HEK293 (cell line): ENCODE measurements around the gene PIK3IP1.

Source experiments
- CTCF ChIA-PET: fragments of 350-600 bp; formaldehyde crosslinking; extraction: SDS; loops from one replicate; lab custom pipeline; 2021; ENCODE audit warnings: antibody characterized with exemption; lab: Yijun Ruan, JAX
- POLR2A ChIA-PET: fragments of 300-600 bp; formaldehyde crosslinking; extraction: SDS; loops from one replicate; lab custom pipeline; 2020; ENCODE audit warnings: antibody characterized with exemption, inconsistent platforms; lab: Yijun Ruan, JAX
- H3K27ac ChIP-seq: fragments of 200-500 bp; sonication (Bioruptor generic); 2 replicates; pipeline ENCODE4 v1.5.1; 2014; ENCODE audit warnings: low read depth, low read length, control low read depth, inconsistent platforms; ENCODE audit errors: extremely low read depth
- H3K36me3 ChIP-seq, 2 experiments: fragments of 200-500 bp in 1 of 2; sonication (Bioruptor generic) in 1 of 2; 1 replicate in 1 of 2; 2 replicates in 1 of 2; pipeline ENCODE4 v1.5.1; 2014 to 2017; ENCODE audit warnings: inconsistent platforms in 2 of 2, low read length in 2 of 2; ENCODE audit not compliant: control insufficient read depth in 2 of 2, insufficient read depth in 1 of 2
- H3K4me1 ChIP-seq: fragments of 200-500 bp; sonication (Bioruptor generic); 2 replicates; pipeline ENCODE4 v1.5.1; 2014; ENCODE audit warnings: mild to moderate bottlenecking, low read length, inconsistent platforms; ENCODE audit not compliant: control insufficient read depth, insufficient read depth
- H3K4me3 ChIP-seq: 2 replicates; pipeline ENCODE4 v1.5.1; 2011; ENCODE audit warnings: low read depth, mild to moderate bottlenecking, control low read depth, low read length, moderate library complexity
- H3K9me3 ChIP-seq: fragments of 200-500 bp; sonication (Bioruptor generic); 2 replicates; pipeline ENCODE4 v1.5.1; 2014; ENCODE audit warnings: low read depth, low read length, inconsistent platforms; ENCODE audit not compliant: control insufficient read depth, insufficient read depth
- BCL11B ChIP-seq: fragments of 450-650 bp; formaldehyde crosslinking; IDR thresholded peaks from 2 replicates; pipeline ENCODE4 v1.5.1; 2016; ENCODE audit warnings: low read depth, missing biosample characterization, missing genetic modification characterization
- GLIS1 ChIP-seq: fragments of 450-650 bp; formaldehyde crosslinking; IDR thresholded peaks from 2 replicates; pipeline ENCODE4 v1.5.1; 2016; ENCODE audit warnings: missing biosample characterization, missing genetic modification characterization
- GLIS2 ChIP-seq: fragments of 450-650 bp; formaldehyde crosslinking; IDR thresholded peaks from 2 replicates; pipeline ENCODE4 v1.5.1; 2016; ENCODE audit warnings: missing biosample characterization, missing genetic modification characterization
- KLF8 ChIP-seq: fragments of 450-650 bp; formaldehyde crosslinking; IDR thresholded peaks from 2 replicates; pipeline ENCODE4 v1.5.1; 2016; ENCODE audit warnings: missing biosample characterization, missing genetic modification characterization
- MZF1 ChIP-seq: fragments of 450-650 bp; formaldehyde crosslinking; IDR thresholded peaks from 2 replicates; pipeline ENCODE4 v1.5.1; 2017; ENCODE audit warnings: missing biosample characterization, missing genetic modification characterization, borderline replicate concordance
- RBAK ChIP-seq: fragments of 450-650 bp; formaldehyde crosslinking; IDR thresholded peaks from 2 replicates; pipeline ENCODE4 v1.5.1; 2016; ENCODE audit warnings: missing biosample characterization, missing genetic modification characterization
- WT1 ChIP-seq: fragments of 450-650 bp; formaldehyde crosslinking; IDR thresholded peaks from 2 replicates; pipeline ENCODE4 v1.5.1; 2016; ENCODE audit warnings: missing biosample characterization, missing genetic modification characterization
- ZFP37 ChIP-seq: fragments of 450-650 bp; formaldehyde crosslinking; IDR thresholded peaks from 2 replicates; pipeline ENCODE4 v1.5.1; 2016; ENCODE audit warnings: missing biosample characterization, missing genetic modification characterization
- ZNF23 ChIP-seq: fragments of 450-650 bp; formaldehyde crosslinking; IDR thresholded peaks from 2 replicates; pipeline ENCODE4 v1.5.1; 2016; ENCODE audit warnings: missing biosample characterization, missing genetic modification characterization, borderline replicate concordance
- ZNF248 ChIP-seq: fragments of 450-650 bp; formaldehyde crosslinking; IDR thresholded peaks from 2 replicates; pipeline ENCODE4 v1.5.1; 2017; ENCODE audit warnings: missing biosample characterization, missing genetic modification characterization
- ZNF426 ChIP-seq: fragments of 450-650 bp; formaldehyde crosslinking; IDR thresholded peaks from 2 replicates; pipeline ENCODE4 v1.5.1; 2017; ENCODE audit warnings: missing biosample characterization, missing genetic modification characterization, mild to moderate bottlenecking, inconsistent platforms, moderate library complexity
- ZNF529 ChIP-seq: fragments of 450-650 bp; formaldehyde crosslinking; IDR thresholded peaks from 2 replicates; pipeline ENCODE4 v1.5.1; 2017; ENCODE audit warnings: missing genetic modification characterization, missing biosample characterization; ENCODE audit not compliant: insufficient replicate concordance
- ZNF544 ChIP-seq: fragments of 450-650 bp; formaldehyde crosslinking; IDR thresholded peaks from 2 replicates; pipeline ENCODE4 v1.5.0; 2017; ENCODE audit warnings: missing biosample characterization, missing genetic modification characterization
- ZNF596 ChIP-seq: fragments of 450-650 bp; IDR thresholded peaks from 2 replicates; pipeline ENCODE4 v1.5.0; 2018; ENCODE audit warnings: missing biosample characterization, mild to moderate bottlenecking, missing genetic modification characterization, moderate library complexity
- TF ChIP-seq, protein P1 (sequence below): fragments of 450-650 bp; IDR thresholded peaks from 2 replicates; pipeline ENCODE4 v1.5.1; 2018; ENCODE audit warnings: missing biosample characterization, missing genetic modification characterization
- TF ChIP-seq, protein P2 (sequence below): fragments of 450-650 bp; formaldehyde crosslinking; IDR thresholded peaks from 2 replicates; pipeline ENCODE4 v1.5.1; 2016; ENCODE audit warnings: missing biosample characterization, missing genetic modification characterization, borderline replicate concordance
- TF ChIP-seq, protein P3 (sequence below): fragments of 450-650 bp; formaldehyde crosslinking; IDR thresholded peaks from 2 replicates; pipeline ENCODE4 v1.5.1; 2016; ENCODE audit warnings: missing biosample characterization, missing genetic modification characterization
- TF ChIP-seq, protein P4 (sequence below): sonication (generic); formaldehyde crosslinking; IDR thresholded peaks from 2 replicates; pipeline ENCODE4 v1.8.1; 2022; ENCODE audit warnings: mild to moderate bottlenecking, moderate library complexity, missing genetic modification reagents

PIK3IP1 gene

DNA sequence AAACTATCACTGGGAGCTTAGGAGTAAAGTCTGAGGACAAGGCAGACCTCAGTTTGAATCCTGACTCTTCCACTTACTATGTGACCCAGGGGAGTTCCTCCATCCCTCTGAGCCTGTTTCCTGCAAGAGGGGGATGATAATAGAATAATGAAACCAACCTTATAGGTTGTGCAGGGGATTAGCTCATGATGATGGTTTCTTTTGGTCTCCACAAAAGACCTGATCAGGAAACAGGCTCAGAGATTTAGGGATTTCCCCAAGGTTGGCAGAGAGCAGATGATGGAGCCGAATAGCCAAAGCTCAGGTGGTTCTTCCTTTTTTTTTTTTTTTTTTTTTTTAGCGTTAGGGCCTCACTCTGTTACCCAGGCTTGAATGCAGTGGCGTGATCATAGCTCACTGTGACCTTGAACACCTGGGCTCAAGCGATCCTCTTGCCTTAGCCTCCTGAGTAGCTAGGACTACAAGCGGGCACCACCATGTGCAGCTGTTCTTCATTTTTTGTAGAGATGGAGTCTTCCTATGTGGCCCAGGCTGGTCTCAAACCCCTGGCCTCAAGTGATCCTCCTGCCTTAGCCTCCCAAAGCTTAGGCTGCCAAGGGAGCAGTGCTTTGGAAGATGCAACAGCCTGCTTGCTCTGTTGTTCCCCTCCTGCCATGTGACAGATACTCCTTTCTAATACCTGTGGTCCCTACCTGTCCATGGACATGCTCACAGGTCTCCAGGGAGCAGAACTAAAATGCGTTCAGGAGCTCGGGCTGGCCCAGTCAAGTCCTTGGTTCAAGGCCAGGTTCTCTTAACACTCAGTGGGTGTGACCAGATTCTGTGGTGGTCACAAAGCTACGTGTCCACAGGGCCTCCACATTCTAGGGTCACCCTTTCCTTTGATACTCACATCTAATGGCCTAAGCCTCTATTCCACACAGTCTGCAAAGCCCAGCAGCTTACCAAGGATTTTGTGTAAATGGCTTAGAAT is 31.6 kb upstream of the PIK3IP1 start:
- peaks cover 21 to 39% of the 10 kb centered on the region in 2 experiments for H3K36me3 ChIP-seq
- no peaks in the 10 kb centered on the region for H3K9me3 ChIP-seq
- H3K27ac ChIP-seq = no peak overlapping the region
- no peaks in the 10 kb centered on the region for H3K4me1 ChIP-seq
- ChIA-PET CTCF (interaction anchor here (0.8 to 1.5 kb wide), 4 partner anchors 10 to 51 kb away, joined by 3 to 13 read pairs (median 4); no protein-coding TSS in a partner anchor), POLR2A (interaction anchor here (0.7 to 1.4 kb wide), 3 partner anchors 16 to 121 kb away, joined by 3 to 5 read pairs (median 4); partner anchors contain the start of gene DRG1)
- no peak overlapping the region for H3K4me3 ChIP-seq
- TF ChIP-seq GLIS1 (tag by site-specific recombination) (no peak), WT1 (tag by site-specific recombination) (no peak), BCL11B (tag by site-specific recombination) (no peak), ZNF23 (tag by site-specific recombination) (no peak), GLIS2 (tag by site-specific recombination) (no peak), ZFP37 (tag by site-specific recombination) (no peak), ZNF529 (tag by site-specific recombination) (no peak), ZNF248 (tag by site-specific recombination) (no peak), KLF8 (no peak), MZF1 (tag by site-specific recombination) (no peak), ZNF544 (tag by site-specific recombination) (no peak), ZNF426 (no peak), RBAK (tag by site-specific recombination) (no peak), ZNF596 (tag by site-specific recombination) (no peak)
- TF ChIP-seq, protein P1, sequence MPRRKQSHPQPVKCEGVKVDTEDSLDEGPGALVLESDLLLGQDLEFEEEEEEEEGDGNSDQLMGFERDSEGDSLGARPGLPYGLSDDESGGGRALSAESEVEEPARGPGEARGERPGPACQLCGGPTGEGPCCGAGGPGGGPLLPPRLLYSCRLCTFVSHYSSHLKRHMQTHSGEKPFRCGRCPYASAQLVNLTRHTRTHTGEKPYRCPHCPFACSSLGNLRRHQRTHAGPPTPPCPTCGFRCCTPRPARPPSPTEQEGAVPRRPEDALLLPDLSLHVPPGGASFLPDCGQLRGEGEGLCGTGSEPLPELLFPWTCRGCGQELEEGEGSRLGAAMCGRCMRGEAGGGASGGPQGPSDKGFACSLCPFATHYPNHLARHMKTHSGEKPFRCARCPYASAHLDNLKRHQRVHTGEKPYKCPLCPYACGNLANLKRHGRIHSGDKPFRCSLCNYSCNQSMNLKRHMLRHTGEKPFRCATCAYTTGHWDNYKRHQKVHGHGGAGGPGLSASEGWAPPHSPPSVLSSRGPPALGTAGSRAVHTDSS = no peak
- TF ChIP-seq, protein P2, sequence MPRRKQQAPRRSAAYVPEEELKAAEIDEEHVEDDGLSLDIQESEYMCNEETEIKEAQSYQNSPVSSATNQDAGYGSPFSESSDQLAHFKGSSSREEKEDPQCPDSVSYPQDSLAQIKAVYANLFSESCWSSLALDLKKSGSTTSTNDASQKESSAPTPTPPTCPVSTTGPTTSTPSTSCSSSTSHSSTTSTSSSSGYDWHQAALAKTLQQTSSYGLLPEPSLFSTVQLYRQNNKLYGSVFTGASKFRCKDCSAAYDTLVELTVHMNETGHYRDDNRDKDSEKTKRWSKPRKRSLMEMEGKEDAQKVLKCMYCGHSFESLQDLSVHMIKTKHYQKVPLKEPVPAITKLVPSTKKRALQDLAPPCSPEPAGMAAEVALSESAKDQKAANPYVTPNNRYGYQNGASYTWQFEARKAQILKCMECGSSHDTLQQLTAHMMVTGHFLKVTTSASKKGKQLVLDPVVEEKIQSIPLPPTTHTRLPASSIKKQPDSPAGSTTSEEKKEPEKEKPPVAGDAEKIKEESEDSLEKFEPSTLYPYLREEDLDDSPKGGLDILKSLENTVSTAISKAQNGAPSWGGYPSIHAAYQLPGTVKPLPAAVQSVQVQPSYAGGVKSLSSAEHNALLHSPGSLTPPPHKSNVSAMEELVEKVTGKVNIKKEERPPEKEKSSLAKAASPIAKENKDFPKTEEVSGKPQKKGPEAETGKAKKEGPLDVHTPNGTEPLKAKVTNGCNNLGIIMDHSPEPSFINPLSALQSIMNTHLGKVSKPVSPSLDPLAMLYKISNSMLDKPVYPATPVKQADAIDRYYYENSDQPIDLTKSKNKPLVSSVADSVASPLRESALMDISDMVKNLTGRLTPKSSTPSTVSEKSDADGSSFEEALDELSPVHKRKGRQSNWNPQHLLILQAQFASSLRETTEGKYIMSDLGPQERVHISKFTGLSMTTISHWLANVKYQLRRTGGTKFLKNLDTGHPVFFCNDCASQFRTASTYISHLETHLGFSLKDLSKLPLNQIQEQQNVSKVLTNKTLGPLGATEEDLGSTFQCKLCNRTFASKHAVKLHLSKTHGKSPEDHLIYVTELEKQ (tag by site-specific recombination) = no peak
- TF ChIP-seq, protein P3, sequence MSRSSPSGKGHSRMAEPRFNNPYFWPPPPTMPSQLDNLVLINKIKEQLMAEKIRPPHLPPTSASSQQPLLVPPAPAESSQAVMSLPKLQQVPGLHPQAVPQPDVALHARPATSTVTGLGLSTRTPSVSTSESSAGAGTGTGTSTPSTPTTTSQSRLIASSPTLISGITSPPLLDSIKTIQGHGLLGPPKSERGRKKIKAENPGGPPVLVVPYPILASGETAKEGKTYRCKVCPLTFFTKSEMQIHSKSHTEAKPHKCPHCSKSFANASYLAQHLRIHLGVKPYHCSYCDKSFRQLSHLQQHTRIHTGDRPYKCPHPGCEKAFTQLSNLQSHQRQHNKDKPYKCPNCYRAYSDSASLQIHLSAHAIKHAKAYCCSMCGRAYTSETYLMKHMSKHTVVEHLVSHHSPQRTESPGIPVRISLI (tag by site-specific recombination) = no peak
- TF ChIP-seq, protein P4, sequence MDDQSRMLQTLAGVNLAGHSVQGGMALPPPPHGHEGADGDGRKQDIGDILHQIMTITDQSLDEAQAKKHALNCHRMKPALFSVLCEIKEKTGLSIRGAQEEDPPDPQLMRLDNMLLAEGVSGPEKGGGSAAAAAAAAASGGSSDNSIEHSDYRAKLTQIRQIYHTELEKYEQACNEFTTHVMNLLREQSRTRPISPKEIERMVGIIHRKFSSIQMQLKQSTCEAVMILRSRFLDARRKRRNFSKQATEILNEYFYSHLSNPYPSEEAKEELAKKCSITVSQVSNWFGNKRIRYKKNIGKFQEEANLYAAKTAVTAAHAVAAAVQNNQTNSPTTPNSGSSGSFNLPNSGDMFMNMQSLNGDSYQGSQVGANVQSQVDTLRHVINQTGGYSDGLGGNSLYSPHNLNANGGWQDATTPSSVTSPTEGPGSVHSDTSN (CRISPR knock-in tag) = no peak
